VCaP (cell line): ENCODE data around the gene SLC6A6.
A peak's percentile ranks its signal among the peaks of the same experiment; 100 is the strongest.

Experiments
- H3K27ac ChIP-seq: fragments of 450-650 bp; 2 replicates; pipeline ENCODE4 v1.5.1; 2017
- CTCF ChIP-seq: fragments of 450-650 bp; conservative IDR thresholded peaks from 2 replicates; pipeline ENCODE4 v1.5.1; 2017; ENCODE audit warnings: mild to moderate bottlenecking, moderate library complexity

Gene SLC6A6

GRCh38 chr3:14448756-14449727, 46.6 kb downstream of the SLC6A6 start:
- no peak overlapping the region for H3K27ac ChIP-seq
- no peak for TF ChIP-seq CTCF

- no peak for TF ChIP-seq CTCF
- no peak overlapping the region for H3K27ac ChIP-seq
These were observed 48.1 kb downstream of the SLC6A6 start for GRCh38 chr3:14450506-14450905.

GRCh38 chr3:14450922-14451606, 48.7 kb downstream of the SLC6A6 start:
- no peak for TF ChIP-seq CTCF

GRCh38 chr3:14451844-14452739, 49.7 kb downstream of the SLC6A6 start:
- peak overlapping the region; percentile 79 for H3K27ac ChIP-seq
- no peak for TF ChIP-seq CTCF

More at GRCh38 chr3:14450922-14451606, 48.7 kb downstream of the SLC6A6 start:
- H3K27ac ChIP-seq: no peak overlapping the region; the same call in 1 of the 2 replicates

GRCh38 chr3:14452740-14453710, 50.6 kb downstream of the SLC6A6 start:
- 0 out of 2 replicates have a peak, but pooled peaks have one; percentile 9 for TF ChIP-seq CTCF
- H3K27ac ChIP-seq: peak overlapping the region; percentile 79

- H3K27ac ChIP-seq: peak overlapping the region; percentile 79
- TF ChIP-seq CTCF: no peak
These were observed 51.7 kb downstream of the SLC6A6 start for GRCh38 chr3:14453876-14454638.
